ENCODE results near the gene KIAA1614. TPM values are rescaled to one million over a fixed set of nuclear protein-coding genes. Genes with fewer than 3 reads are reported as not detected.

The KIAA1614 gene
- polyA plus RNA-seq, 1 of the 3 experiments (the other 2 are of a cell fraction) = 1.1 TPM

GRCh38 chr1:180951836-180952656 is 39.3 kb downstream of the KIAA1614 start:
- Histone ChIP-seq H4K20me1 (ENCODE audit: insufficient read depth) (no peaks in the 10 kb centered on the region), H3K4me3 (ENCODE audit: low read depth in 2 of 2, low read length in 1 of 2) (no peak overlapping the region), H3K9me2 (no peaks in the 10 kb centered on the region), H3K36me3 (replicated peaks in 1 of 2; ENCODE audit: control insufficient read depth in 1 of 2, insufficient read depth in 2 of 2, low read length in 1 of 2) (peaks cover 3 to 44% of the 10 kb centered on the region in 2 experiments), H2AFZ (ENCODE audit: low read depth) (no peak overlapping the region), H3K79me2 (ENCODE audit: insufficient read depth) (no peaks in the 10 kb centered on the region), H3K4me2 (no peak overlapping the region), H3K27me3 (ENCODE audit: insufficient read depth) (no peaks in the 10 kb centered on the region), H3K9ac (no peak overlapping the region), H3F3A (replicated peaks; ENCODE audit: insufficient read depth) (no peaks in the 10 kb centered on the region), H3K27ac (ENCODE audit: low read depth in 2 of 2, low read length in 1 of 2) (no peak overlapping the region), H3K9me3 (no peaks in the 10 kb centered on the region), H3K4me1 (ENCODE audit: control insufficient read depth in 1 of 2, insufficient read depth in 2 of 2, low read depth in 1 of 2, low read length in 1 of 2) (peaks cover 0 to 9% of the 10 kb centered on the region in 2 experiments; a peak in 1 of 4 replicates)
- ChIA-PET POLR2A (interaction anchor here (0.6 kb wide), 1 partner anchor 15 kb away, joined by 4 read pairs; no protein-coding TSS in a partner anchor), CTCF (no interaction called here)
- peak; percentile 30 for DNase-seq
- no peak for TF ChIP-seq FOXM1 (IDR thresholded peaks at IDR 0.05; ENCODE audit: low read depth)
- no peak for TF ChIP-seq EZH2phosphoT487 (IDR thresholded peaks at IDR 0.05; ENCODE audit: borderline replicate concordance, low read depth)
- no peak for TF ChIP-seq NFIC (IDR thresholded peaks at IDR 0.05; ENCODE audit: borderline replicate concordance)
- no peak for TF ChIP-seq YY1 (IDR thresholded peaks at IDR 0.05; ENCODE audit: low read depth)
- TF ChIP-seq ZBTB33 (IDR thresholded peaks at IDR 0.05; ENCODE audit: borderline replicate concordance, low read depth) = no peak
- TF ChIP-seq RCOR1 (IDR thresholded peaks at IDR 0.05; ENCODE audit: low read length) = no peak
- no peak for TF ChIP-seq GATA2 (CRISPR knock-in tag; IDR thresholded peaks at IDR 0.05)
- TF ChIP-seq MEF2A (IDR thresholded peaks at IDR 0.05; ENCODE audit: borderline replicate concordance, low read depth) = no peak
- TF ChIP-seq FOSL2 (IDR thresholded peaks at IDR 0.05; ENCODE audit: borderline replicate concordance, low read depth) = no peak
- 78% methylated on average over 5 of the region's 5 CpGs for WGBS (ENCODE audit: low lambda C conversion rate)

GRCh38 chr1:180952657-180953013 is 39.9 kb downstream of the KIAA1614 start:
- Histone ChIP-seq H3K79me2 (ENCODE audit: insufficient read depth) (no peaks in the 10 kb centered on the region), H3K4me2 (no peak overlapping the region), H3K4me3 (ENCODE audit: low read depth in 2 of 2, low read length in 1 of 2) (no peak overlapping the region), H2AFZ (ENCODE audit: low read depth) (no peak overlapping the region), H3K27me3 (ENCODE audit: insufficient read depth) (no peaks in the 10 kb centered on the region), H3K27ac (ENCODE audit: low read depth in 2 of 2, low read length in 1 of 2) (no peak overlapping the region), H3K9me2 (no peaks in the 10 kb centered on the region), H3F3A (replicated peaks; ENCODE audit: insufficient read depth) (no peaks in the 10 kb centered on the region), H3K4me1 (ENCODE audit: control insufficient read depth in 1 of 2, insufficient read depth in 2 of 2, low read depth in 1 of 2, low read length in 1 of 2) (peaks cover 0 to 9% of the 10 kb centered on the region in 2 experiments; a peak in 1 of 4 replicates), H4K20me1 (ENCODE audit: insufficient read depth) (no peaks in the 10 kb centered on the region), H3K36me3 (replicated peaks in 1 of 2; ENCODE audit: control insufficient read depth in 1 of 2, insufficient read depth in 2 of 2, low read length in 1 of 2) (peaks cover 3 to 43% of the 10 kb centered on the region in 2 experiments), H3K9me3 (no peaks in the 10 kb centered on the region), H3K9ac (no peak overlapping the region)
- ChIA-PET CTCF (interaction anchor here (1.1 kb wide), 1 partner anchor 189 kb away, joined by 3 read pairs; no protein-coding TSS in a partner anchor), POLR2A (interaction anchor here (0.6 kb wide), 1 partner anchor 16 kb away, joined by 4 read pairs; no protein-coding TSS in a partner anchor)
- peak; percentile 46 for DNase-seq
- TF ChIP-seq CTCF (IDR thresholded peaks at IDR 0.05) (no peak), REST (IDR thresholded peaks at IDR 0.05; ENCODE audit: low read depth, low read length) (no peak), RAD21 (IDR thresholded peaks at IDR 0.05; ENCODE audit: low read length) (no peak), ZBTB33 (IDR thresholded peaks at IDR 0.05; ENCODE audit: borderline replicate concordance, low read depth) (no peak)
- WGBS (ENCODE audit: low lambda C conversion rate) = 88% methylated on average over 6 of the region's 6 CpGs
